GM23248 (cell line): ENCODE data around the gene CLPSL2.

Source experiments
- EZH2 ChIP-seq: fragments of 200-600 bp; sonication (generic); IDR thresholded peaks from 2 replicates; pipeline ENCODE4 v1.6.1; 2018; ENCODE audit warnings: antibody characterized with exemption, mild to moderate bottlenecking; ENCODE audit not compliant: insufficient read depth, poor library complexity, severe bottlenecking
- EZH2phosphoT487 ChIP-seq: fragments of 200-600 bp; sonication (generic); IDR thresholded peaks from 2 replicates; pipeline ENCODE4 v1.6.1; 2018; ENCODE audit warnings: antibody characterized with exemption, moderate library complexity, mild to moderate bottlenecking, low read depth; ENCODE audit not compliant: insufficient read depth

DNA sequence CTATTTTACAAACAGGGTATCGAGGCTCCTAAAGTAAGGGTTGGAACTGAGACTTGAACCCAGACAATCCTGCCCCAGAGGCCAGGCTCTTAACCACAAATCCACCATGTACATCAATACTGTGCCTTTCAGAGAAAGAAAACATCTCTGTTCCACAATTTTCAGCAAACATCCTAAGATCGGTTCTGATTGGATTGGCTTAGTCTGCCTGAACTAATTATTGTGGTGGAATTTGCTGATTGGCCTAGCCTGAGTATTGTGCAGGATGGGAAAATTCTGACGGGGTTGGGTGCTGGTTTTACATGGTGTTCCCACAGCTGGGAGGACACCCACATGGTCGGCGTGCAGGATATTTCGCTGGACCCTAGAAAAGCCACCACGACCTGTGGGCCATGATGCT, 4.3 kb downstream of the CLPSL2 start, which contains the start of gene CLPSL1:
- TF ChIP-seq EZH2: no peak
- no peak for TF ChIP-seq EZH2phosphoT487
